T-helper 1 cell treated with Interleukin-12 subunit alpha and Interleukin-12 subunit beta and Interleukin-4 antibody, amounts not matched to agents 30 μg/mL and 1 μg/mL, for 36 hours (primary cell): ENCODE data around the gene GJD3.

Experiments
- H3K27ac Mint-ChIP-seq: one replicate; pipeline ENCODE4 v1.8.0; 2021; ENCODE audit warnings: mild to moderate bottlenecking, mixed read lengths
- H3K27me3 Mint-ChIP-seq: one replicate; pipeline ENCODE4 v1.8.0; 2021; ENCODE audit warnings: low read depth, mixed read lengths
- H3K36me3 Mint-ChIP-seq: one replicate; pipeline ENCODE4 v1.8.0; 2021; ENCODE audit warnings: low read depth, mixed read lengths
- H3K4me1 Mint-ChIP-seq: one replicate; pipeline ENCODE4 v1.8.0; 2021; ENCODE audit warnings: low read depth, mixed read lengths
- H3K4me3 Mint-ChIP-seq: one replicate; pipeline ENCODE4 v1.8.0; 2021; ENCODE audit warnings: mild to moderate bottlenecking, moderate library complexity, mixed read lengths
- H3K9me3 Mint-ChIP-seq: one replicate; pipeline ENCODE4 v1.8.0; 2021; ENCODE audit warnings: mixed read lengths

Gene GJD3

DNA sequence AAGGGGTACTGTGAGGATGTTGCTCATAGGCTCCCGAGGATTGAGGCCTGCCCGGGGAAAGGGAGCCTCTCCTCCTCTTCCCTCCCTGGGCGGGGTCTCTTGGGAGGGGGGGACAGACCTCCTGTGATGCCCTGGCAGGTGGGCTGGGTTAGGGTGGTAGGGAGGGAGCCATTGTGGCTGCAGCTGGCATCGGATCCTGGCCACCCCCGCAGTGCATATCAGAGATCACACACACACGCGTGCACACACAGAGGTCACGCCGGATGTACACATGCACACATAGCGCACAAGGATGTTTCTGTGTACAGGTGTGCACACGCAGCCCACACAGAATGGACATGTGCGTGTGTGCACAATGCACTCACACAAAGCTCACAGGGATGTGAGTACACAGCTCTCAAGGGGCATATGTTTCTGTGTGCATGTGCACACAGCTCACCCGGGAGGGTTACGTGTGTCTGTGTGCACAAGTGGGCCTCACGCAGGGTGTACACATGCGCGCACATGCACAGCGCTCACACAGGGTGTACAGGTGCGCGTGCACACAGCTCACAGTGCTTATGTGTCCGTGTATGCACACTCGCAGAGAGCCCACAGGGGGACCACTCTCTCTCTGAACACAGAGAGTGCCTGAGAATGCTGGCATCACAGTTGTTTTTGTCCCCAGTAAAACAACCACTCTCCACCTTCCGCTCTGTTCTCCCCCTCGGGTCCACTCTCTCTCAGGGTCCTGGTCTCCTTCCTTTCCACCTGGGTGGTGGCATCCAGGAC, 2.4 kb downstream of the GJD3 start:
- H3K27ac Mint-ChIP-seq: peak overlapping the region; percentile 12

GRCh38 chr17:40361063-40361924, 3.2 kb downstream of the GJD3 start:
- Mint-ChIP-seq H3K27ac (no peak overlapping the region), H3K4me1 (peaks cover 15% of the 10 kb centered on the region)

More for the DNA sequence above, 2.4 kb downstream of the GJD3 start:
- H3K27me3 Mint-ChIP-seq: peaks cover 13% of the 10 kb centered on the region
- no peaks in the 10 kb centered on the region for H3K36me3 Mint-ChIP-seq
- H3K4me3 Mint-ChIP-seq: peak overlapping the region; percentile 19
- H3K9me3 Mint-ChIP-seq: no peaks in the 10 kb centered on the region
- peaks cover 15% of the 10 kb centered on the region for H3K4me1 Mint-ChIP-seq

GRCh38 chr17:40360091-40360490, 4.4 kb downstream of the GJD3 start:
- H3K27me3 Mint-ChIP-seq: peaks cover 13% of the 10 kb centered on the region
- no peak overlapping the region for H3K4me3 Mint-ChIP-seq
- H3K4me1 Mint-ChIP-seq: peaks cover 15% of the 10 kb centered on the region
- H3K27ac Mint-ChIP-seq: no peak overlapping the region
- peaks cover 3% of the 10 kb centered on the region for H3K36me3 Mint-ChIP-seq
- no peaks in the 10 kb centered on the region for H3K9me3 Mint-ChIP-seq

More at GRCh38 chr17:40361063-40361924, 3.2 kb downstream of the GJD3 start:
- no peaks in the 10 kb centered on the region for H3K9me3 Mint-ChIP-seq
- H3K36me3 Mint-ChIP-seq: no peaks in the 10 kb centered on the region
- H3K4me3 Mint-ChIP-seq: peak overlapping the region; percentile 22
- H3K27me3 Mint-ChIP-seq: peaks cover 13% of the 10 kb centered on the region

DNA sequence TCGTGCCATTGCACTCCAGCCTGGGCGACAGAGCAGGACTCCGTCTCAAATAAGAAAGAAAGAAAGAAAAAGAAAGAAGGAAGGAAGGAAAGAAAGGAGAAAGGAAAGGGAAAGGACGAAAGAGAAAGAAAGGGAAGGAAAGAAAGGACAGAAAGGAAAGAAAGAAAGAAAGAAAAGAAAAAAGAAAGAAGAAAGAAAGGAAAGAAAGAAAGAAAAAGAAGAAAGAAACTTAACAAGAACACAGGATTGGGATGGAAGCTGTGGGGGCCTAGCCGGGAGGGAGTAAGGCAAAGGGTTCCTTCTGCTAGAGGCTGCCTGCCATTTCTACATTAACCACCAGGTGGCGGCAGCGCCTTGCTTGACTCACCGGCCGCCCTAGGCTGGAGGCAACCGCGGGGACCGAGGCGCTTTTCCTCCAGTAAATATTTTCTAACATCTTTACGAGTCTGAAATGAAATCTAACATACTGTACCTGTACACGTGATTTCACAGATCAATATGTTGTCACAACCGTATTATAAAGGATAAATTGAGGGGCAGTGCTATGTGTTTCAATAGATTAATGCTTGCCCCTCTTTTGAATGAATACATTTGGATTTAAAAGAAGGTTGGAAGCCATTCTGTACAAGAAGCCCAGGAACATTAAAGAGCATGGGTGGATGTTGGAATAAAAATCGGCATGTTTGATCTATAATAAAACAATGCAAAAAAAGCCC, 6.1 kb downstream of the GJD3 start:
- H3K9me3 Mint-ChIP-seq: no peaks in the 10 kb centered on the region
- H3K27me3 Mint-ChIP-seq: peaks cover 13% of the 10 kb centered on the region
- no peak overlapping the region for H3K27ac Mint-ChIP-seq
- peaks cover 14% of the 10 kb centered on the region for H3K4me1 Mint-ChIP-seq
- peaks cover 5% of the 10 kb centered on the region for H3K36me3 Mint-ChIP-seq
- peak overlapping the region; percentile 14 for H3K4me3 Mint-ChIP-seq

DNA sequence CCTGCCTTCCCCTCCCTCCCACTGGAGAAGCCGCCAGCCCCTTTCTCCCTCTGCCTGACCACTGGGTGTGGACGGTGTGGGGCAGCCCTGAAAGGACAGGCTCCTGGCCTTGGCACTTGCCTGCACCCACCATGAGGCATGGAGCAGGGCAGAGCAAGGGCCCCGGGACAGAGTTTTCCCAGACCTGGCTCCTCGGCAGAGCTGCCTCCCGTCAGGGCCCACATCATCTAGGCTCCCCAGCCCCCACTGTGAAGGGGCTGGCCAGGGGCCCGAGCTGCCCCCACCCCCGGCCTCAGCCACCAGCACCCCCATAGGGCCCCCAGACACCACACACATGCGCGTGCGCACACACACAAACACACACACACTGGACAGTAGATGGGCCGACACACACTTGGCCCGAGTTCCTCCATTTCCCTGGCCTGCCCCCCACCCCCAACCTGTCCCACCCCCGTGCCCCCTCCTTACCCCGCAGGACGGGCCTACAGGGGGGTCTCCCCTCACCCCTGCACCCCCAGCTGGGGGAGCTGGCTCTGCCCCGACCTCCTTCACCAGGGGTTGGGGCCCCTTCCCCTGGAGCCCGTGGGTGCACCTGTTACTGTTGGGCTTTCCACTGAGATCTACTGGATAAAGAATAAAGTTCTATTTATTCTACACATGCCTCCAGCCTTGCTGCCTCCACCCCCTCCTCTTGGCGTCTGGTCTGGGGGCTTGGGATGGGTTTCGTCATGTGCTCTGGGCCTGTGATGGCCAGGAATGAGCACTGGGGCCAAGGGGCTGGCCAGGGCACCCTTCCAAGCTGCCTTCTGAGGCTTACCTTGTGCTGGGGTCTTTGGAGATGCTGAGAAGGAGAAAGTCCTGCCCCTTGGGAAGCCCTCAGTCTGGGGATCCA, 7.3 kb downstream of the GJD3 start:
- no peak overlapping the region for H3K27ac Mint-ChIP-seq
- H3K4me1 Mint-ChIP-seq: peaks cover 16% of the 10 kb centered on the region
- H3K27me3 Mint-ChIP-seq: peaks cover 13% of the 10 kb centered on the region
- peaks cover 12% of the 10 kb centered on the region for H3K36me3 Mint-ChIP-seq
- H3K9me3 Mint-ChIP-seq: no peaks in the 10 kb centered on the region
- no peak overlapping the region for H3K4me3 Mint-ChIP-seq

DNA sequence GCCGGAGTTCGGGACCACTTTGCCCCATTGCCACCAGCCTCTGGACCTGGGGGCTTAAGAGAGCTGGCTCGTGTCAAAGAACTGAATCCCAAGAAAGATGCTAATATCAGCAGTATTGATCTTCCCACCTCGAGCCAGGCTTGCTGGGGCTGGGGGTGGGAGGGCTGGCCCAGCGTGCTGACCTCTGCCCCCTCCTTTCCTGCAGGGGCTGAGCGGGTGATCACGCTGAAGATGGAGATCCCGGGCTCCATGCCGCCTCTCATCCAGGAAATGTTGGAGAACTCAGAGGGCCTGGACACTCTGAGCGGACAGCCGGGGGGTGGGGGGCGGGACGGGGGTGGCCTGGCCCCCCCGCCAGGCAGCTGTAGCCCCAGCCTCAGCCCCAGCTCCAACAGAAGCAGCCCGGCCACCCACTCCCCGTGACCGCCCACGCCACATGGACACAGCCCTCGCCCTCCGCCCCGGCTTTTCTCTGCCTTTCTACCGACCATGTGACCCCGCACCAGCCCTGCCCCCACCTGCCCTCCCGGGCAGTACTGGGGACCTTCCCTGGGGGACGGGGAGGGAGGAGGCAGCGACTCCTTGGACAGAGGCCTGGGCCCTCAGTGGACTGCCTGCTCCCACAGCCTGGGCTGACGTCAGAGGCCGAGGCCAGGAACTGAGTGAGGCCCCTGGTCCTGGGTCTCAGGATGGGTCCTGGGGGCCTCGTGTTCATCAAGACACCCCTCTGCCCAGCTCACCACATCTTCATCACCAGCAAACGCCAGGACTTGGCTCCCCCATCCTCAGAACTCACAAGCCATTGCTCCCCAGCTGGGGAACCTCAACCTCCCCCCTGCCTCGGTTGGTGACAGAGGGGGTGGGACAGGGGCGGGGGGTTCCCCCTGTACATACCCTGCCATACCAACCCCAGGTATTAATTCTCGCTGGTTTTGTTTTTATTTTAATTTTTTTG, 8.5 kb downstream of the GJD3 start:
- peaks cover 16% of the 10 kb centered on the region for H3K4me1 Mint-ChIP-seq
- H3K27ac Mint-ChIP-seq: no peak overlapping the region
- peaks cover 9% of the 10 kb centered on the region for H3K27me3 Mint-ChIP-seq
- H3K36me3 Mint-ChIP-seq: peaks cover 15% of the 10 kb centered on the region
- H3K4me3 Mint-ChIP-seq: no peak overlapping the region
- no peaks in the 10 kb centered on the region for H3K9me3 Mint-ChIP-seq

- Mint-ChIP-seq H3K27ac (peak overlapping the region; percentile 49), H3K36me3 (peaks cover 15% of the 10 kb centered on the region)
Observed at GRCh38 chr17:40355123-40355803, 9.3 kb downstream of the GJD3 start.

GRCh38 chr17:40354221-40355122, 10.1 kb downstream of the GJD3 start:
- H3K27ac Mint-ChIP-seq: no peak overlapping the region
- H3K36me3 Mint-ChIP-seq: peaks cover 19% of the 10 kb centered on the region
- H3K4me1 Mint-ChIP-seq: peaks cover 13% of the 10 kb centered on the region
- no peak overlapping the region for H3K4me3 Mint-ChIP-seq
- H3K27me3 Mint-ChIP-seq: no peaks in the 10 kb centered on the region
- H3K9me3 Mint-ChIP-seq: no peaks in the 10 kb centered on the region

More at GRCh38 chr17:40355123-40355803, 9.3 kb downstream of the GJD3 start:
- Mint-ChIP-seq H3K4me1 (peaks cover 13% of the 10 kb centered on the region), H3K27me3 (peaks cover 4% of the 10 kb centered on the region), H3K9me3 (no peaks in the 10 kb centered on the region), H3K4me3 (no peak overlapping the region)

DNA sequence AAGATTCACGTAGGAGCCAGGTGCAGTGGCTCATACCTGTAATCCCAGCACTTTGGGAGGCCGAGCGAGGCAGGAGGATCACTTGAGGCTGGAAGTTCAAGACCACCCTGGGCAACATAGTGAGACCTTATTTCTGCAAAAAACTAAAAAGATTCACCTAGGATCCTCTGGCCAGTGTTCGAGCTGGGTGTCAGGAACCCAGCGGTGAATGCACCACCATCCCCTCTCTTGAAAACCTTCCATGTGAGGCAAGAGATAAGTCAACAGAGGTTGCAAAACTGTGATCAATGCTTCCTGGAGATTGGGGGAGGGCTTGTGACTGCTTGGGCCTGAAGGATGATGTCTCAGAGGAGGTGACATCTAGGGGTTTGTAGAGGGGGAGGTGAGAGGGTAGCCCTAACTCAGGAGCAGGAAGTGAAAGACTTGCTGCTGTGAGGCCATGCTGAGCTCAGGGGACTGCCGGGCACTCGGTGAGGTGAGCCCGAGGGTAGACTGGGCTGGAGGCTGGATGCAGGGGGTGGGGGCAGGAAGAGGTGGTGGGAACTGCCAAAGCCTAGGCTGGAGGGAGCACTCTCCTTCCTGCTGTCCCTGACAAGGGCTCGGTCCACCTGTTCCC, 11.7 kb downstream of the GJD3 start:
- Mint-ChIP-seq H3K4me1 (peaks cover 6% of the 10 kb centered on the region), H3K9me3 (no peaks in the 10 kb centered on the region), H3K4me3 (no peak overlapping the region), H3K36me3 (peaks cover 23% of the 10 kb centered on the region), H3K27me3 (no peaks in the 10 kb centered on the region), H3K27ac (no peak overlapping the region)

DNA sequence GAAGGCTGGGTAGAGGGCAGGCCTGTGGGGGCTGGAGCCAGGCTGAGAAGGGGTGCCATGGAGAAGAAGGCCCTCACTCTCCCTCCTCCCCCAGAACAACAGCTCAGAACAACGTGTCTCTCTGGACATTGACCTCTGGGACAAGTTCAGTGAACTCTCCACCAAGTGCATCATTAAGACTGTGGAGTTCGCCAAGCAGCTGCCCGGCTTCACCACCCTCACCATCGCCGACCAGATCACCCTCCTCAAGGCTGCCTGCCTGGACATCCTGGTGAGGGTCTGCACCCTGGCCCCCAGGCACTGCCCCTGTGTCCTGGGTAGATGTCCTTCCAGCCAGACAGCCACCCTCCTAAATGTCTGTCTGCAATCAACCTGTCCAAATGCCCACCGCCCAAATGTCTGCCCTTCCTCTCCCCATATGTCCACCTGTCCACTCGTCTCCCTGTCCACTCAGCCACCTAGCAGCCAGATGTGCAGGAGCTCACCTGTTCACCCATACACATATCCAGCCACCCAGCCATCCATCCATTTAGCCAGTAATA, 12.2 kb downstream of the GJD3 start:
- Mint-ChIP-seq H3K27me3 (no peaks in the 10 kb centered on the region), H3K27ac (no peak overlapping the region), H3K36me3 (peaks cover 23% of the 10 kb centered on the region), H3K9me3 (no peaks in the 10 kb centered on the region), H3K4me3 (no peak overlapping the region), H3K4me1 (peaks cover 6% of the 10 kb centered on the region)
